ENCODE data around the gene SLC16A8. TPM values are rescaled to one million over a fixed set of nuclear protein-coding genes. Genes with fewer than 3 reads are reported as not detected.

SLC16A8 gene
- total RNA-seq, 1 experiment from 2014 or later, result not detected

DNA sequence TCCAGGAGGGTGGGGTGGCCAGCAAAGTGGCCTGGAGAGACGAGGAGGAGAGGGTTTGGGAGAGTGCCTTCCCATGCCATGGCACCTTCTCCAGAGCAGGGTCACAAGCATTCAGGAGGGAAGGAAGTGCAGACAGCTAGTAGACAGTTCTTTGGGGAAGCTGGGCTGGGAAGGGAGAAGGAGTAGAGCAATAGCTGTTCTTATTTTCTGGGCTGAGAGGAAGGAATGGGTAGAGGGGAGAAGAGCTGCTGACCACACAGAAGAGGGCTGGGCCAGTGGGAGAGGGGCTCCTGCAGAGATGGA lies 41.5 kb downstream of the SLC16A8 start:
- RAD21 ChIA-PET (ENCODE audit: low non-redundant PET in 1 of 2, low total read pairs in 2 of 2, uncharacterized antibody in 2 of 2, unreplicated experiment in 2 of 2), result no interaction called here
- H3K79me2 ChIP-seq (ENCODE audit: insufficient read depth, low read length), result no peaks in the 10 kb centered on the region
- POLR2A ChIA-PET, result no interaction called here
- CTCF ChIA-PET, result interaction anchor here (1.0 to 1.2 kb wide), 2 partner anchors 8 to 10 kb away, joined by 3 to 4 read pairs; no protein-coding TSS in a partner anchor
- BruUV-seq (replicated peaks), result no TSS peak
- H3K27me3 ChIP-seq (ENCODE audit: insufficient read depth, low read length), result no peaks in the 10 kb centered on the region
- no peaks in the 10 kb centered on the region for H4K20me1 ChIP-seq (ENCODE audit: insufficient read depth)
- TF ChIP-seq JUND (IDR thresholded peaks at IDR 0.05) (no peak), SP1 (IDR thresholded peaks at IDR 0.05; ENCODE audit: low read depth) (no peak), FOSL1 (IDR thresholded peaks at IDR 0.05; ENCODE audit: low read depth) (no peak), ZFX (IDR thresholded peaks at IDR 0.05) (no peak), EGR1 (IDR thresholded peaks at IDR 0.05; ENCODE audit: low read depth) (no peak), ZNF274 (IDR thresholded peaks at IDR 0.05; ENCODE audit: low read depth, low read length) (no peak), YY1 (IDR thresholded peaks at IDR 0.05; ENCODE audit: extremely low read depth, insufficient replicate concordance, low read depth, low read length) (no peak), POLR2A (IDR thresholded peaks at IDR 0.05; ENCODE audit: borderline replicate concordance, extremely low read depth, insufficient read depth, insufficient read length) (no peak), ELF1 (IDR thresholded peaks at IDR 0.05; ENCODE audit: borderline replicate concordance, low read depth) (no peak), SIN3A (IDR thresholded peaks at IDR 0.05; ENCODE audit: low read depth) (no peak), TCF7L2 (IDR thresholded peaks at IDR 0.05; ENCODE audit: borderline replicate concordance, extremely low read depth, insufficient read depth, insufficient read length) (no peak), CEBPB (IDR thresholded peaks at IDR 0.05; ENCODE audit: low read depth) (no peak), CBX3 (IDR thresholded peaks at IDR 0.05; ENCODE audit: low read depth) (no peak), EZH2 (IDR thresholded peaks at IDR 0.05) (no peak), POLR2AphosphoS5 (IDR thresholded peaks at IDR 0.05; ENCODE audit: low read depth, low read length) (no peak), RAD21 (IDR thresholded peaks at IDR 0.05; ENCODE audit: low read depth) (no peak)
- TF ChIP-seq, protein P1, sequence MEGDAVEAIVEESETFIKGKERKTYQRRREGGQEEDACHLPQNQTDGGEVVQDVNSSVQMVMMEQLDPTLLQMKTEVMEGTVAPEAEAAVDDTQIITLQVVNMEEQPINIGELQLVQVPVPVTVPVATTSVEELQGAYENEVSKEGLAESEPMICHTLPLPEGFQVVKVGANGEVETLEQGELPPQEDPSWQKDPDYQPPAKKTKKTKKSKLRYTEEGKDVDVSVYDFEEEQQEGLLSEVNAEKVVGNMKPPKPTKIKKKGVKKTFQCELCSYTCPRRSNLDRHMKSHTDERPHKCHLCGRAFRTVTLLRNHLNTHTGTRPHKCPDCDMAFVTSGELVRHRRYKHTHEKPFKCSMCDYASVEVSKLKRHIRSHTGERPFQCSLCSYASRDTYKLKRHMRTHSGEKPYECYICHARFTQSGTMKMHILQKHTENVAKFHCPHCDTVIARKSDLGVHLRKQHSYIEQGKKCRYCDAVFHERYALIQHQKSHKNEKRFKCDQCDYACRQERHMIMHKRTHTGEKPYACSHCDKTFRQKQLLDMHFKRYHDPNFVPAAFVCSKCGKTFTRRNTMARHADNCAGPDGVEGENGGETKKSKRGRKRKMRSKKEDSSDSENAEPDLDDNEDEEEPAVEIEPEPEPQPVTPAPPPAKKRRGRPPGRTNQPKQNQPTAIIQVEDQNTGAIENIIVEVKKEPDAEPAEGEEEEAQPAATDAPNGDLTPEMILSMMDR (IDR thresholded peaks at IDR 0.05 in 2 of 3, conservative IDR thresholded peaks at IDR 0.05 in 1 of 3; ENCODE audit: borderline replicate concordance in 1 of 3, insufficient read depth in 1 of 3, low read depth in 2 of 3, low read length in 2 of 3), result no peak
- TF ChIP-seq, protein P2, sequence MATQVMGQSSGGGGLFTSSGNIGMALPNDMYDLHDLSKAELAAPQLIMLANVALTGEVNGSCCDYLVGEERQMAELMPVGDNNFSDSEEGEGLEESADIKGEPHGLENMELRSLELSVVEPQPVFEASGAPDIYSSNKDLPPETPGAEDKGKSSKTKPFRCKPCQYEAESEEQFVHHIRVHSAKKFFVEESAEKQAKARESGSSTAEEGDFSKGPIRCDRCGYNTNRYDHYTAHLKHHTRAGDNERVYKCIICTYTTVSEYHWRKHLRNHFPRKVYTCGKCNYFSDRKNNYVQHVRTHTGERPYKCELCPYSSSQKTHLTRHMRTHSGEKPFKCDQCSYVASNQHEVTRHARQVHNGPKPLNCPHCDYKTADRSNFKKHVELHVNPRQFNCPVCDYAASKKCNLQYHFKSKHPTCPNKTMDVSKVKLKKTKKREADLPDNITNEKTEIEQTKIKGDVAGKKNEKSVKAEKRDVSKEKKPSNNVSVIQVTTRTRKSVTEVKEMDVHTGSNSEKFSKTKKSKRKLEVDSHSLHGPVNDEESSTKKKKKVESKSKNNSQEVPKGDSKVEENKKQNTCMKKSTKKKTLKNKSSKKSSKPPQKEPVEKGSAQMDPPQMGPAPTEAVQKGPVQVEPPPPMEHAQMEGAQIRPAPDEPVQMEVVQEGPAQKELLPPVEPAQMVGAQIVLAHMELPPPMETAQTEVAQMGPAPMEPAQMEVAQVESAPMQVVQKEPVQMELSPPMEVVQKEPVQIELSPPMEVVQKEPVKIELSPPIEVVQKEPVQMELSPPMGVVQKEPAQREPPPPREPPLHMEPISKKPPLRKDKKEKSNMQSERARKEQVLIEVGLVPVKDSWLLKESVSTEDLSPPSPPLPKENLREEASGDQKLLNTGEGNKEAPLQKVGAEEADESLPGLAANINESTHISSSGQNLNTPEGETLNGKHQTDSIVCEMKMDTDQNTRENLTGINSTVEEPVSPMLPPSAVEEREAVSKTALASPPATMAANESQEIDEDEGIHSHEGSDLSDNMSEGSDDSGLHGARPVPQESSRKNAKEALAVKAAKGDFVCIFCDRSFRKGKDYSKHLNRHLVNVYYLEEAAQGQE (IDR thresholded peaks at IDR 0.05; ENCODE audit: low read depth), result no peak
- TF ChIP-seq, protein P3, sequence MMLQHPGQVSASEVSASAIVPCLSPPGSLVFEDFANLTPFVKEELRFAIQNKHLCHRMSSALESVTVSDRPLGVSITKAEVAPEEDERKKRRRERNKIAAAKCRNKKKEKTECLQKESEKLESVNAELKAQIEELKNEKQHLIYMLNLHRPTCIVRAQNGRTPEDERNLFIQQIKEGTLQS (IDR thresholded peaks at IDR 0.05), result no peak
- TF ChIP-seq, protein P4, sequence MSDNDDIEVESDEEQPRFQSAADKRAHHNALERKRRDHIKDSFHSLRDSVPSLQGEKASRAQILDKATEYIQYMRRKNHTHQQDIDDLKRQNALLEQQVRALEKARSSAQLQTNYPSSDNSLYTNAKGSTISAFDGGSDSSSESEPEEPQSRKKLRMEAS (IDR thresholded peaks at IDR 0.05), result no peak
- DNase-seq (ENCODE audit: low read depth, low spot score) (no peak), ATAC-seq (no peak)
- H3K4me3 ChIP-seq (replicated peaks in 1 of 2; ENCODE audit: low read depth in 1 of 2, low read length in 2 of 2), result no peak overlapping the region
- intact Hi-C loops (cut with micrococcal nuclease), result no loop called here
- no peaks in the 10 kb centered on the region for H3K9me3 ChIP-seq (ENCODE audit: control insufficient read depth in 1 of 2, insufficient read depth in 1 of 2, low read depth in 1 of 2, low read length in 2 of 2)
- peaks cover 0 to 3% of the 10 kb centered on the region in 2 experiments; a peak in 1 of 4 replicates for H3K4me1 ChIP-seq (ENCODE audit: control insufficient read depth in 1 of 2, insufficient read depth in 2 of 2, low read length in 2 of 2)
- H3K4me2 ChIP-seq (ENCODE audit: low read length), result no peak overlapping the region
- no peak overlapping the region for H2AFZ ChIP-seq (ENCODE audit: low read depth, low read length, poor library complexity, severe bottlenecking)
- H3K9me2 ChIP-seq (ENCODE audit: insufficient read depth), result no peaks in the 10 kb centered on the region
- no peak overlapping the region for H3K27ac ChIP-seq (ENCODE audit: low read depth, low read length)
- no peaks in the 10 kb centered on the region for H3K36me3 ChIP-seq (ENCODE audit: control insufficient read depth in 1 of 2, insufficient read depth in 2 of 2, low read length in 2 of 2)
- no peak overlapping the region for H3K9ac ChIP-seq (ENCODE audit: low read length)

All from HCT116 (cell line).